Measurements from ENCODE around the gene NAXE. TPM values are rescaled to one million over a fixed set of nuclear protein-coding genes. Genes with fewer than 3 reads are reported as not detected.

The NAXE gene
- total and polyA plus RNA-seq, 7 experiments from 2014 or later: 25.6 to 113 (median 41.8) TPM

- Mint-ChIP-seq H3K4me3 (peak overlapping the region; percentile 4 to 100 (median 92)), H3K27ac (peak overlapping the region in 7 of 9 donors; percentile 25 to 99 (median 92)), H3K36me3 (peaks cover 3 to 17% (median 8%) of the 10 kb centered on the region in 5 donors), H3K9me3 (no peaks in the 10 kb centered on the region), H3K4me1 (peaks cover 29 to 49% (median 42%) of the 10 kb centered on the region in 7 donors), H3K27me3 (no peaks in the 10 kb centered on the region)
- peak overlapping the region; percentile 31 for H3K27ac ChIP-seq (ENCODE audit: low read depth, low read length)
- H3K4me3 ChIP-seq (ENCODE audit: low read length): no peak overlapping the region
- CTCF ChIA-PET: interaction anchor here (1.2 to 2.2 kb wide), 2 partner anchors 9 to 18 kb away, joined by 3 to 6 read pairs; no protein-coding TSS in a partner anchor
- DNase-seq: peak in 1 of 9 donors; percentile 49
- H3K4me1 ChIP-seq (ENCODE audit: control insufficient read depth in 2 of 2, insufficient read depth in 2 of 2, low read length in 2 of 2): peaks cover 9 to 19% of the 10 kb centered on the region in 2 donors
- ATAC-seq: peak; percentile 77
- H3K9me3 ChIP-seq (ENCODE audit: control insufficient read depth in 2 of 3, low read length in 3 of 3): no peaks in the 10 kb centered on the region
- H3K36me3 ChIP-seq (ENCODE audit: control insufficient read depth in 2 of 3, insufficient read depth in 3 of 3, low read length in 3 of 3): peaks cover 0 to 43% (median 3%) of the 10 kb centered on the region in 3 experiments
- no peaks in the 10 kb centered on the region for H3K27me3 ChIP-seq (ENCODE audit: control insufficient read depth in 2 of 2, insufficient read depth in 2 of 2, low read length in 2 of 2)
- POLR2A ChIA-PET: interaction anchor here (0.8 to 7.5 kb wide), 4 partner anchors 7 to 142 kb away, joined by 4 to 58 read pairs (median 7); partner anchors contain the start of genes MEF2D and NAXE
- intact Hi-C loops (cut with micrococcal nuclease): loop anchor here (2.0 kb wide), 3 partner anchors 15 to 143 kb away; no protein-coding TSS in a partner anchor
Observed at GRCh38 chr1:156599811-156600210, 8.2 kb downstream of the NAXE start.

- Mint-ChIP-seq H3K4me3 (peak overlapping the region; percentile 90 to 100 (median 93)), H3K27ac (peak overlapping the region; percentile 92 to 99 (median 94))
Observed at GRCh38 chr1:156600733-156601121, 9.2 kb downstream of the NAXE start.

GRCh38 chr1:156601122-156601830, 9.7 kb downstream of the NAXE start, which contains the start of gene GPATCH4:
TSS of gene GPATCH4 (minus strand) at chr1:156601479.
- H3K4me1 ChIP-seq (ENCODE audit: control insufficient read depth in 2 of 2, insufficient read depth in 2 of 2, low read length in 2 of 2): peaks cover 9 to 19% of the 10 kb centered on the region in 2 donors
- intact Hi-C loops (cut with micrococcal nuclease): loop anchor here (1.0 to 2.0 kb wide), 9 partner anchors 8 to 263 kb away; partner anchors contain the start of genes NAXE (in 2 of the 2), CCT3 (in 1 of the 2), MEF2D (in 1 of the 2) and TSACC (in 1 of the 2)
- H3K27ac ChIP-seq (ENCODE audit: low read depth, low read length): peak within 1 kb of the TSS; percentile 86
- H3K9me3 Mint-ChIP-seq: no peaks in the 10 kb centered on the region
- CTCF ChIA-PET: interaction anchor here (0.6 to 1.2 kb wide), 5 partner anchors 16 to 218 kb away, joined by 3 to 6 read pairs (median 4); no protein-coding TSS in a partner anchor
- H3K4me3 ChIP-seq (ENCODE audit: low read length): peak within 1 kb of the TSS; percentile 68
- ATAC-seq: peak; percentile 88
- H3K27ac Mint-ChIP-seq: peak within 1 kb of the TSS; percentile 92 to 99 (median 94)
- H3K36me3 Mint-ChIP-seq: peaks cover 0 to 12% (median 8%) of the 10 kb centered on the region in 5 donors
- no peaks in the 10 kb centered on the region for H3K9me3 ChIP-seq (ENCODE audit: control insufficient read depth in 2 of 3, low read length in 3 of 3)
- H3K4me1 Mint-ChIP-seq: peaks cover 24 to 41% (median 36%) of the 10 kb centered on the region in 7 donors
- no peaks in the 10 kb centered on the region for H3K27me3 ChIP-seq (ENCODE audit: control insufficient read depth in 2 of 2, insufficient read depth in 2 of 2, low read length in 2 of 2)
- peaks cover 0 to 29% (median 3%) of the 10 kb centered on the region in 3 experiments for H3K36me3 ChIP-seq (ENCODE audit: control insufficient read depth in 2 of 3, insufficient read depth in 3 of 3, low read length in 3 of 3)
- peak; percentile 49 to 79 (median 74) for DNase-seq
- H3K4me3 Mint-ChIP-seq: peak within 1 kb of the TSS; percentile 90 to 100 (median 93)
- H3K27me3 Mint-ChIP-seq: no peaks in the 10 kb centered on the region
- POLR2A ChIA-PET: interaction anchor here (0.8 to 7.5 kb wide), 11 partner anchors 9 to 144 kb away, joined by 3 to 58 read pairs (median 4); partner anchors contain the start of genes MEF2D, MRPL24 and NAXE

More at GRCh38 chr1:156600733-156601121, 9.2 kb downstream of the NAXE start:
- intact Hi-C loops (cut with micrococcal nuclease): loop anchor here (1.0 to 2.0 kb wide), 9 partner anchors 9 to 262 kb away; partner anchors contain the start of genes NAXE (in 2 of the 2), CCT3 (in 1 of the 2), MEF2D (in 1 of the 2) and TSACC (in 1 of the 2)
- Mint-ChIP-seq H3K27me3 (no peaks in the 10 kb centered on the region), H3K36me3 (peaks cover 0 to 12% (median 8%) of the 10 kb centered on the region in 5 donors), H3K9me3 (no peaks in the 10 kb centered on the region), H3K4me1 (peaks cover 24 to 41% (median 36%) of the 10 kb centered on the region in 7 donors)
- peak in 1 of 9 donors; percentile 18 for DNase-seq
- Histone ChIP-seq H3K27ac (ENCODE audit: low read depth, low read length) (peak overlapping the region; percentile 86), H3K36me3 (ENCODE audit: control insufficient read depth in 2 of 3, insufficient read depth in 3 of 3, low read length in 3 of 3) (peaks cover 0 to 34% (median 3%) of the 10 kb centered on the region in 3 experiments), H3K4me1 (ENCODE audit: control insufficient read depth in 2 of 2, insufficient read depth in 2 of 2, low read length in 2 of 2) (peaks cover 9 to 19% of the 10 kb centered on the region in 2 donors), H3K27me3 (ENCODE audit: control insufficient read depth in 2 of 2, insufficient read depth in 2 of 2, low read length in 2 of 2) (no peaks in the 10 kb centered on the region), H3K4me3 (ENCODE audit: low read length) (peak overlapping the region; percentile 68), H3K9me3 (ENCODE audit: control insufficient read depth in 2 of 3, low read length in 3 of 3) (no peaks in the 10 kb centered on the region)
- ChIA-PET CTCF (interaction anchor here (0.8 to 1.2 kb wide), 3 partner anchors 10 to 123 kb away, joined by 3 to 4 read pairs (median 3); no protein-coding TSS in a partner anchor), POLR2A (interaction anchor here (0.8 to 7.5 kb wide), 11 partner anchors 8 to 143 kb away, joined by 3 to 58 read pairs (median 4); partner anchors contain the start of genes MEF2D and NAXE)
- no peak for ATAC-seq

GRCh38 chr1:156601892-156602291, 10.3 kb downstream of the NAXE start:
- DNase-seq (no peak), ATAC-seq (no peak)
- Histone ChIP-seq H3K27ac (ENCODE audit: low read depth, low read length) (peak overlapping the region; percentile 86), H3K36me3 (ENCODE audit: control insufficient read depth in 2 of 3, insufficient read depth in 3 of 3, low read length in 3 of 3) (peaks cover 0 to 22% (median 0%) of the 10 kb centered on the region in 3 experiments), H3K9me3 (ENCODE audit: control insufficient read depth in 2 of 3, low read length in 3 of 3) (no peaks in the 10 kb centered on the region), H3K27me3 (ENCODE audit: control insufficient read depth in 2 of 2, insufficient read depth in 2 of 2, low read length in 2 of 2) (no peaks in the 10 kb centered on the region), H3K4me1 (ENCODE audit: control insufficient read depth in 2 of 2, insufficient read depth in 2 of 2, low read length in 2 of 2) (peaks cover 9 to 19% of the 10 kb centered on the region in 2 donors), H3K4me3 (ENCODE audit: low read length) (peak overlapping the region; percentile 68)
- POLR2A ChIA-PET: interaction anchor here (1.0 to 7.5 kb wide), 6 partner anchors 9 to 144 kb away, joined by 3 to 58 read pairs (median 6); partner anchors contain the start of genes MRPL24 and NAXE
- peaks cover 0 to 3% (median 0%) of the 10 kb centered on the region in 5 donors for H3K27me3 Mint-ChIP-seq
- peaks cover 24 to 41% (median 36%) of the 10 kb centered on the region in 7 donors for H3K4me1 Mint-ChIP-seq
- H3K9me3 Mint-ChIP-seq: no peaks in the 10 kb centered on the region
- peak overlapping the region; percentile 90 to 100 (median 93) for H3K4me3 Mint-ChIP-seq
- intact Hi-C loops (cut with micrococcal nuclease): loop anchor here (1.0 to 2.0 kb wide), 9 partner anchors 7 to 264 kb away; partner anchors contain the start of genes NAXE (in 2 of the 2), CCT3 (in 1 of the 2), MEF2D (in 1 of the 2) and TSACC (in 1 of the 2)
- CTCF ChIA-PET: interaction anchor here (0.6 to 0.8 kb wide), 5 partner anchors 15 to 1858 kb away, joined by 3 to 6 read pairs (median 4); no protein-coding TSS in a partner anchor
- H3K27ac Mint-ChIP-seq: peak overlapping the region; percentile 92 to 99 (median 94)
- peaks cover 0 to 11% (median 5%) of the 10 kb centered on the region in 5 donors for H3K36me3 Mint-ChIP-seq

- no peak for DNase-seq
- peak overlapping the region in 5 of 9 donors; percentile 30 to 93 (median 81) for H3K27ac Mint-ChIP-seq
- Histone ChIP-seq H3K27ac (ENCODE audit: low read depth, low read length) (no peak overlapping the region), H3K9me3 (ENCODE audit: control insufficient read depth in 2 of 3, low read length in 3 of 3) (no peaks in the 10 kb centered on the region), H3K36me3 (ENCODE audit: control insufficient read depth in 2 of 3, insufficient read depth in 3 of 3, low read length in 3 of 3) (peaks cover 0 to 16% (median 0%) of the 10 kb centered on the region in 3 experiments), H3K4me1 (ENCODE audit: control insufficient read depth in 2 of 2, insufficient read depth in 2 of 2, low read length in 2 of 2) (peaks cover 9 to 19% of the 10 kb centered on the region in 2 donors), H3K4me3 (ENCODE audit: low read length) (no peak overlapping the region), H3K27me3 (ENCODE audit: control insufficient read depth in 2 of 2, insufficient read depth in 2 of 2, low read length in 2 of 2) (no peaks in the 10 kb centered on the region)
- ATAC-seq: no peak
- no peaks in the 10 kb centered on the region for H3K9me3 Mint-ChIP-seq
- intact Hi-C loops (cut with micrococcal nuclease): no loop called here
- peak overlapping the region; percentile 31 to 93 (median 75) for H3K4me3 Mint-ChIP-seq
- H3K36me3 Mint-ChIP-seq: peaks cover 0 to 6% (median 3%) of the 10 kb centered on the region in 5 donors
- POLR2A ChIA-PET: interaction anchor here (0.7 to 7.5 kb wide), 3 partner anchors 10 to 217 kb away, joined by 3 to 58 read pairs (median 8); partner anchors contain the start of genes MEF2D and NAXE
- H3K27me3 Mint-ChIP-seq: peaks cover 0 to 3% (median 0%) of the 10 kb centered on the region in 5 donors
- CTCF ChIA-PET: interaction anchor here (0.6 to 1.1 kb wide), 4 partner anchors 21 to 1859 kb away, joined by 3 to 4 read pairs (median 3); no protein-coding TSS in a partner anchor
- H3K4me1 Mint-ChIP-seq: peaks cover 23 to 41% (median 36%) of the 10 kb centered on the region in 7 donors
Observed at GRCh38 chr1:156602557-156602993, 11.0 kb downstream of the NAXE start.

Data from naive thymus-derived CD4-positive, alpha-beta T cell (primary cell).